ENCODE measurements around the gene IL1RAPL1. TPM values are rescaled to one million over a fixed set of nuclear protein-coding genes. Genes with fewer than 3 reads are reported as not detected.

Gene IL1RAPL1
- total and polyA plus RNA-seq, 2 experiments from 2014 or later = 0.18 to 0.49 TPM

GRCh38 chrX:29834764-29835163, 1247.5 kb downstream of the IL1RAPL1 start:
- no peaks in the 10 kb centered on the region for H3K27me3 Mint-ChIP-seq (ENCODE audit: insufficient read depth, low read depth, poor library complexity)
- TF ChIP-seq CTCF (conservative IDR thresholded peaks at IDR 0.05; ENCODE audit: low read depth in 2 of 2) = no peak
- no peak for TF ChIP-seq EZH2 (IDR thresholded peaks at IDR 0.05; ENCODE audit: low read depth, unreplicated experiment)
- no peak for TF ChIP-seq ZNF114 (CRISPR knock-in tag; IDR thresholded peaks at IDR 0.05)
- TF ChIP-seq ETS1 (IDR thresholded peaks at IDR 0.05) = no peak
- no peak for TF ChIP-seq ZNF331 (CRISPR knock-in tag; IDR thresholded peaks at IDR 0.05; ENCODE audit: low read depth)
- Histone ChIP-seq H3F3A (replicated peaks; ENCODE audit: low read depth) (no peaks in the 10 kb centered on the region), H3K27ac (ENCODE audit: low read depth) (no peak overlapping the region), H4K20me1 (replicated peaks; ENCODE audit: insufficient read depth) (no peaks in the 10 kb centered on the region), H2AFZ (no peak overlapping the region), H3K4me3 (no peak overlapping the region), H3K79me2 (replicated peaks; ENCODE audit: insufficient read depth) (no peaks in the 10 kb centered on the region), H3K9me2 (ENCODE audit: insufficient read depth) (no peaks in the 10 kb centered on the region), H3K36me3 (ENCODE audit: insufficient read depth) (no peaks in the 10 kb centered on the region), H3K27me3 (ENCODE audit: insufficient read depth) (no peaks in the 10 kb centered on the region), H3K4me1 (ENCODE audit: insufficient read depth) (no peaks in the 10 kb centered on the region), H3K4me2 (no peak overlapping the region)
- ATAC-seq (no peak), DNase-seq (ENCODE audit: low spot score) (no peak)
- no peak overlapping the region for H3K27ac Mint-ChIP-seq
- no peak overlapping the region for H3K4me3 Mint-ChIP-seq
- H3K4me1 Mint-ChIP-seq = no peaks in the 10 kb centered on the region
- no peaks in the 10 kb centered on the region for H3K36me3 Mint-ChIP-seq (ENCODE audit: low read depth)
- H3K9me3 Mint-ChIP-seq = no peaks in the 10 kb centered on the region

GRCh38 chrX:29841750-29842149, 1254.5 kb downstream of the IL1RAPL1 start:
- no peaks in the 10 kb centered on the region for H3K36me3 Mint-ChIP-seq (ENCODE audit: low read depth)
- no peaks in the 10 kb centered on the region for H3K4me1 Mint-ChIP-seq
- no peaks in the 10 kb centered on the region for H4K20me1 ChIP-seq (replicated peaks; ENCODE audit: insufficient read depth)
- no peak for TF ChIP-seq ZNF462 (CRISPR knock-in tag; IDR thresholded peaks at IDR 0.05)
- TF ChIP-seq STAT1 (IDR thresholded peaks at IDR 0.05; ENCODE audit: unreplicated experiment) = no peak
- TF ChIP-seq EZH2phosphoT487 (IDR thresholded peaks at IDR 0.05; ENCODE audit: unreplicated experiment) = no peak
- no peak for TF ChIP-seq JUNB (IDR thresholded peaks at IDR 0.05; ENCODE audit: unreplicated experiment)
- TF ChIP-seq ZNF331 (CRISPR knock-in tag; IDR thresholded peaks at IDR 0.05; ENCODE audit: low read depth) = no peak
- TF ChIP-seq ZNF114 (CRISPR knock-in tag; IDR thresholded peaks at IDR 0.05) = no peak
- no peak for TF ChIP-seq POLR2AphosphoS5 (IDR thresholded peaks at IDR 0.05; ENCODE audit: low read depth)
- TF ChIP-seq EZH2 (IDR thresholded peaks at IDR 0.05; ENCODE audit: low read depth, unreplicated experiment) = no peak
- no peak for TF ChIP-seq CREB1 (CRISPR knock-in tag; IDR thresholded peaks at IDR 0.05; ENCODE audit: low read depth)
- no peak overlapping the region for H2AFZ ChIP-seq
- DNase-seq (ENCODE audit: low spot score) (no peak), ATAC-seq (no peak)
- no peaks in the 10 kb centered on the region for H3K27me3 ChIP-seq (ENCODE audit: insufficient read depth)
- H3K27ac ChIP-seq (ENCODE audit: low read depth) = no peak overlapping the region
- no peaks in the 10 kb centered on the region for H3K9me2 ChIP-seq (ENCODE audit: insufficient read depth)
- H3K4me3 ChIP-seq = no peak overlapping the region
- H3K9me3 Mint-ChIP-seq = no peaks in the 10 kb centered on the region
- H3K4me1 ChIP-seq (ENCODE audit: insufficient read depth) = no peaks in the 10 kb centered on the region
- H3K4me3 Mint-ChIP-seq = no peak overlapping the region
- no peak overlapping the region for H3K27ac Mint-ChIP-seq
- no peaks in the 10 kb centered on the region for H3K36me3 ChIP-seq (ENCODE audit: insufficient read depth)
- H3F3A ChIP-seq (replicated peaks; ENCODE audit: low read depth) = no peaks in the 10 kb centered on the region
- no peaks in the 10 kb centered on the region for H3K27me3 Mint-ChIP-seq (ENCODE audit: insufficient read depth, low read depth, poor library complexity)
- H3K79me2 ChIP-seq (replicated peaks; ENCODE audit: insufficient read depth) = no peaks in the 10 kb centered on the region
- no peak overlapping the region for H3K4me2 ChIP-seq

Data from GM23338 (cell line).